GM12891 (cell line): ENCODE results near the gene OR6S1.

ENCODE experiments used
- POLR2A ChIP-seq: IDR thresholded peaks from 2 replicates; pipeline ENCODE4 v1.6.1; 2011; ENCODE audit warnings: low read depth, low read length, control low read depth
- POLR2AphosphoS5 ChIP-seq: IDR thresholded peaks from 2 replicates; pipeline ENCODE4 v1.6.1; 2011; ENCODE audit warnings: low read depth, low read length, control low read depth

DNA sequence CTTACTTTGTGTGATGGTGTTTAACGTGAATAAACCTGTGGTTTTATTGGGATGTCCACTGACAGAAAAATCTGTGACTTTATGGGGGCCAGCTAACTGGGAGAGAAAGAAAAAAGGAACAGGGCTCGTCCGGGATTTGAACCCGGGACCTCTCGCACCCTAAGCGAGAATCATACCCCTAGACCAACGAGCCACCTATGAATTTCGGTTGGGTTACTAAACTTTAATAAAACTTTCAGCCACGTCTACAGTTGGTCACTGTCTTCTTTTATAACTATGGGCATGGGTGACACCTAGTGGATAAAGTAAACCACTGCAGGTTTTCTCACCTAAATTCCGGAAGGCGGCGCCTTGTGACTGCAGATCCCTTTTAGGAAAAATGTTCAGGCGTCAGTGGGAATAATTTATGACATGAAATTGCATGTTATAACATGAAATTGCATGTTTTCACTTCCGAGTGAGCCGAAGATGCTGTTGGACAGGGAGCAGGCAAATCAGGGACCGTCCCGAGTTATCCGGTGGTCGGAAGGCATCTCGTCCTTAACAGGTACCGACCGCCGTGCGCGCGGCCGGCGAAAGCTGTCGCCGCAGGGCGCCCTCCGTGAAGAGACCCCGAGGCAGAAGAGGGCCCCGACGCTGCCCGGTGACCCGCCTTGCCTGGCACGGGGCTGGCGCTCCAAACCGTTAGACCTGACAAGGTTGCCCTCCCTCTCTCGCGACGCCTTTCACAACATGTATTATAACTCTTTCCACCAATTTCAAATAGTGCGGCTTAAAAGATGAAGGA, 32.1 kb downstream of the OR6S1 start:
- no peak for TF ChIP-seq POLR2A
- no peak for TF ChIP-seq POLR2AphosphoS5
